Skeletal muscle tissue (tissue), 4 donors: Measurements from ENCODE around the gene PGP. TPM values are rescaled to one million over a fixed set of nuclear protein-coding genes. Genes with fewer than 3 reads are reported as not detected.

Experiments used
- H3K27ac ChIP-seq: one replicate; pipeline ENCODE4 v1.7.0; 2013; ENCODE audit warnings: mild to moderate bottlenecking, low read depth, low read length, inconsistent platforms
- H3K27me3 ChIP-seq, 3 donors: one replicate each; pipeline ENCODE4 v1.7.0; 2013; ENCODE audit warnings: low read length in 3 of 3; ENCODE audit not compliant: control insufficient read depth in 3 of 3, insufficient read depth in 3 of 3
- H3K36me3 ChIP-seq, 3 donors: one replicate each; pipeline ENCODE4 v1.7.0; 2013; ENCODE audit warnings: low read length in 3 of 3; ENCODE audit not compliant: control insufficient read depth in 3 of 3, insufficient read depth in 3 of 3
- H3K4me1 ChIP-seq, 3 donors: one replicate each; pipeline ENCODE4 v1.7.0; 2013; ENCODE audit warnings: low read length in 3 of 3, mild to moderate bottlenecking in 3 of 3; ENCODE audit not compliant: control insufficient read depth in 3 of 3, insufficient read depth in 3 of 3
- H3K4me3 ChIP-seq, 3 donors: one replicate each; pipeline ENCODE4 v1.7.0; 2013; ENCODE audit warnings: low read length in 3 of 3
- H3K9ac ChIP-seq, 3 donors: one replicate each; pipeline ENCODE4 v1.7.0; 2013; ENCODE audit warnings: low read length in 3 of 3, mild to moderate bottlenecking in 3 of 3, moderate library complexity in 2 of 3, low read depth in 1 of 3
- H3K9me3 ChIP-seq, 3 donors: one replicate each; pipeline ENCODE4 v1.7.0; 2013; ENCODE audit warnings: low read length in 3 of 3; ENCODE audit not compliant: control insufficient read depth in 3 of 3
- total RNA-seq: library from RNA; depleted of rRNA; stranded (reverse); fragments of >200 nt; gene quantifications from one replicate; pipeline ENCODE4 v1.2.3, GENCODE V29; 2014
- donor health status: Osteomylitis.

PGP gene
- total RNA-seq, 1 donor from 2014 or later = 9.9 TPM

DNA sequence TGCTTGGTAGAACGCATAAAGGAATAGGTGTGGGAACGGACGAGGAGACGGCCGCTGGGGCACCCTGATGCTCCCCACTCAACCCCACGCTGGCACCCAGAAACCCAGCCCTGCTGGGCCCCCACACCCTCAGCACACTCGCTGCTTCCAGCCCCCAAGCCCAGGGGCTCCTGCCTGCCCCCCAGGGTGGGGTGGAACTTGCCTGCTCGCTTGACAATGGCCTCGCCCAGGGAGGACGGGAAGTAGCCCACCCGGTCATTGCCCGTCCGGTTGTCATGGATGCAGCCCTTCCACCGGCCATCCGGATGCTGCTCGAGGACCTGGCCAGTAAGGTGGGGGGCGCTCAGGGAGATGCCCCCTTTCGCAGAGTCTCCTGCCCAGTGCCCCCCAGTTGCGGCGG, 28.1 kb downstream of the PGP start:
- Histone ChIP-seq H3K4me3 (no peak overlapping the region), H3K36me3 (no peaks in the 10 kb centered on the region), H3K27me3 (no peaks in the 10 kb centered on the region), H3K27ac (no peak overlapping the region), H3K9me3 (no peaks in the 10 kb centered on the region), H3K9ac (no peak overlapping the region), H3K4me1 (no peaks in the 10 kb centered on the region)

DNA sequence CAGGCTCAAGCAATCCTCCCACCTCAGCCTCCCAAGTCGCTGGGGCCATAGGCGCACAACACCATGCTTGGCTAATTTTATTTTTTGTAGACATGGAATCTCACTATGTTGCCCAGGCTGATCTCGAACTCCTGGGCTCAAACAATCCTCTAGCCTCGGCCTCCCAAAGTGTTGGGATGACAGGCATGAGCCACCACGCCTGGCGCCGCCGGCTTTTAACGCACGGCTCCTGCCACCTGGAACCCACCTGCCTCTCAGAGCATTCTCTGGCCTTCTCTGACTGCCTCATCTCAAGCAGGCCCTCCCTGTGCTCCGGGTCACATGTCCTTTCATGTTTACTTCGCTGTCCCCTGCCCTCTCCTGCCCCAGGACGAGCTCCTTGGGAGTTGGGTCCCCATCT, 28.6 kb downstream of the PGP start:
- no peaks in the 10 kb centered on the region for H3K4me1 ChIP-seq
- no peaks in the 10 kb centered on the region for H3K9me3 ChIP-seq
- H3K9ac ChIP-seq = no peak overlapping the region
- no peak overlapping the region for H3K4me3 ChIP-seq
- no peak overlapping the region for H3K27ac ChIP-seq
- H3K36me3 ChIP-seq = no peaks in the 10 kb centered on the region
- H3K27me3 ChIP-seq = no peaks in the 10 kb centered on the region

DNA sequence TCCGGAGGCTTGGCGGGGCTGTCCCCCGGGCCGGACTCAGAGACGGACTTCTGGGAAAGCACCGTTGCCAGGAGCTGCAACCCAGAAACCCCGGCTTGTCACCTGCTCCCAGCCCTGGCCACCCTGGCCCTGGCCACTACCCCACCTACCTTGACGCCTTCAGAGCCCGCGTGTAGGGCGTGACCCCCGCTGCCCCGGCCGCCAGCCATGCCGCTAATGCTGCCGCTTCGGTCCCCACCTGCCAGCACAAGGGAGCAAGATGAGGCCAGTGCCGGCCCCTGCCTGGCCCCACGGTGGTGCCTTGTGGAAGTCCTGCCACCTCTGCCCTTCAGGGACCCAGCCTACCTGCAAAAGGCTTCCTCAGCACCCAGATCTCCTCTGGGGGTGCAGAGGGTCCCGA, 29.7 kb downstream of the PGP start:
- no peak overlapping the region for H3K4me3 ChIP-seq
- H3K9me3 ChIP-seq = no peaks in the 10 kb centered on the region
- H3K27me3 ChIP-seq = no peaks in the 10 kb centered on the region
- H3K36me3 ChIP-seq = no peaks in the 10 kb centered on the region
- H3K4me1 ChIP-seq = no peaks in the 10 kb centered on the region
- no peak overlapping the region for H3K9ac ChIP-seq
- H3K27ac ChIP-seq = no peak overlapping the region

DNA sequence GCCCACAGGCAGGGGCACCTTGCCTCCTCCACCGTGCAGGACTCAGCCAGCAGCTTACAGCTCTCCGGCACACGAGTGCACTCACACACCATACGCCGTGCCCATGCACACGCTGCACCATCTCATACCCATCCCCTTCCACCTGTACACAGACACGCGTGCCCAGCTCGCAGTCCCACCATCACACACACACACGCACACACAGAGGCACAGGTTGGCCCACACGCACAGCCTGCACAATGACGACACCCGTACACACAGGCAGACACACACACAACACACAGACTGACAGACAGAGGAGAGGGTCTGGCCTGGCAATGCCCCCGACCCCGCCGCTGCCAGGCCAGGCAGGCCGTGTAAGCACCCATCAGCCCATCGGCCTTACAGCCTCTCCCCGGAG, 30.3 kb downstream of the PGP start:
- Histone ChIP-seq H3K9me3 (no peaks in the 10 kb centered on the region), H3K4me3 (no peak overlapping the region), H3K27ac (no peak overlapping the region), H3K36me3 (no peaks in the 10 kb centered on the region), H3K4me1 (no peaks in the 10 kb centered on the region), H3K9ac (no peak overlapping the region), H3K27me3 (no peaks in the 10 kb centered on the region)

DNA sequence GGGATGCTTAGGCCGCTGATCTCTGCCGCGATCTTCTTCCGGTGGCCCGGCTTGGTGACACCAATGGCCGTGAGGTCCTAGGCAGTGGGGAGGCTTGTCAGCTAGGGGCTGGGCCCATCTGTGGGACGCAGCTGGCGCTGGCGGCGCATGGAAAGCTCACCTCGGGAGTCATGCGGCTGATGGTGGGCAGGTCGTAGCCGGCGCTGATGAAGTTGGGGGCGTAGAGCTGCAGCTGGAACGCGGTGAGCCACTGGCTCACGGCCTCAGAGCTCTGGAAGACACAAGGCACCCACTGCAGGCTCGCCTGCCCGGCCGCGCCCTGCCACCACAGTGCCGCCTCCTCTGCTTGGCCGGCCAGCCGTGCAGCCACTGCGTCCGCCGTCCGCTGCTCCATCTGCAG, 31.0 kb downstream of the PGP start:
- Histone ChIP-seq H3K4me1 (no peaks in the 10 kb centered on the region), H3K4me3 (no peak overlapping the region), H3K27ac (no peak overlapping the region), H3K36me3 (no peaks in the 10 kb centered on the region), H3K9ac (no peak overlapping the region), H3K9me3 (no peaks in the 10 kb centered on the region), H3K27me3 (no peaks in the 10 kb centered on the region)

DNA sequence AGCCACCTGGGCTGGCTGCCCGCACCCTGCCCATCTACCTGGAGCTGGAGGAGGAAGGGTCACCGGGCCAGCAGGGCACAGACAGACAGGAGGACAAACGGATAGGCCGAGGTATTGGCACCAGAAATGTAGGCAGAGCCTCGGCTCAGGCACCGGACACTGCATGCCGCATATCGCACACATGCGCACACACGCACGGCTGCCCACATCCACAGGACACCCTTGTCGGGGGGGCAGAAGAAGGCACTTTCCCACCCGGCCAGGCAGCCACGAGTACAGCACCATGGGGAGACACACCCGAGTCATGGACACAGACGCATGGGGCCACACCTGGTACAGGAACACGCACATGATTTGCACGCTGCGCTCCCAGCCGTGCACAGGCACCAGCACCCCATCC, 32.7 kb downstream of the PGP start:
- H3K4me3 ChIP-seq = no peak overlapping the region
- H3K4me1 ChIP-seq = no peaks in the 10 kb centered on the region
- H3K27ac ChIP-seq = no peak overlapping the region
- H3K9ac ChIP-seq = no peak overlapping the region
- H3K9me3 ChIP-seq = no peaks in the 10 kb centered on the region
- H3K36me3 ChIP-seq = peaks cover under 1 to 5% (median 3%) of the 10 kb centered on the region in 3 donors
- H3K27me3 ChIP-seq = no peaks in the 10 kb centered on the region

DNA sequence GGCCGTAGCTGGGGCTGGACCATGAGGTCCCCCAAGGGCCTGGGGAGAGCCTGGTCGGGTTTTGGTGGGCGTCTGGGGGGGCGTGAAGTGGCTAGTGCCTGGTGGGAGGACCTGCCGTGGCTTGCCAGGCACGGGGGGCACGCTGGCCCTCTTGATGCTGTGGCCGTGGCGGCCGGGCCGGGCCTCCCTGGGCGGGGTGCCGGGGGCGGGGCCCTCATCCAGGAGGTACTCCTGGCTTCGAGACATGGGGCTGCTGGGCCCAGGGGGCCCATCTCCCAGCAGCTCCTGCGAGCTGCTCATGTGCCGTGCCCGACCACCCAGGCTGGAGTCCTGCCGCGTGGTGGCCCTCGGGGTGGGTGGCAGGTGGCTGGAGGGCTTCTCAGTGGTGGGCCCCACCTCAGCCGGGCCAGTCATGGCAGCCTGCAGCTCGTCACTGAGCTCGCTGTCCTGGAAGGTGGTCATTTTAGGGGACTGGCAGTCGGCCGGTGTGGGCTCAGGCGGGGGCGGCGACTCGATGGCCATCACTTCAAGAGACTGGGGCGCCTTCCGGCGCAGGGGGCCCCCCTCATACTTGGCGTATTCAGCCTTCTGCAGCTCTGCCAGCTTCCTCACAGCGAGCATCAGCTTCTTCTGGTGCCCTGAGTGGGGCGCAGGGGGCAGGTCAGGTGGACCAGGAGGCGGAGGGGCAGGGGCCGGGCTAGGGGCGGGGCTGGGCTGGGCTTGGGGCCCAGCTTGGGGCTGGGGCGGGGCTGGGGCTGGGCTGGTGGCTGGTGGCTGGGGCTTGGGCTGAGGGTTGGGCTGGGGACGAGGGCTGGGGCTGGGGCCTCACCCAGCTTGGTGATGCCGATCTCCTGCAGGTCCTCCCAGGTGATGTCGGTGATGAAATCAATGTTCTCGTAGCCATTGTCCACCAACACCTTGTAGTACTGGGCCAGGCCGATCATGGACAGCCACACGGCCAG, 33.4 kb downstream of the PGP start:
- Histone ChIP-seq H3K9ac (no peak overlapping the region), H3K27me3 (no peaks in the 10 kb centered on the region), H3K36me3 (peaks cover 6 to 9% (median 7%) of the 10 kb centered on the region in 3 donors), H3K27ac (no peak overlapping the region), H3K4me1 (no peaks in the 10 kb centered on the region), H3K9me3 (no peaks in the 10 kb centered on the region), H3K4me3 (no peak overlapping the region)

DNA sequence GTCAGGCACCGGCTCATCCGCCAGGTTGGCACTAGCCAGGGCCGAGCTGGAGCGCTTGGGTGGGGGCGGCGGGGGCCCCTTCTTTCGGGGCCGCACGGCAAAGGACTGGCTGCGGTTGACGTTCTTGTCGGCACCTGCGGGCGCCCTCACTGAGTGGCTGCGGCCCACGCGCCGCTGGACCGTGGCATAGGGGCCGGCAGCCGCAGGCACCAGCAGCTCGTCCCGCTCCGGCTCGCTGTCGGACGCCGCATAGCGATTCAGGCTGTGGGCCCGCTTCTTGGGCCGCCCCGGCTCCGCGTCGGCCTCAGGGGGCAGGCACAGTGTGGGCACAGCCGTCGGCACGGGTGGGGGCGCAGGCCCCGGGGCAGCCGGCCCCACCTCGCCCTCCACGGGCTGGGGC, 34.2 kb downstream of the PGP start:
- Histone ChIP-seq H3K9me3 (no peaks in the 10 kb centered on the region), H3K36me3 (peaks cover 13 to 17% (median 15%) of the 10 kb centered on the region in 3 donors), H3K4me3 (no peak overlapping the region), H3K9ac (no peak overlapping the region), H3K27ac (no peak overlapping the region), H3K27me3 (no peaks in the 10 kb centered on the region), H3K4me1 (no peaks in the 10 kb centered on the region)

DNA sequence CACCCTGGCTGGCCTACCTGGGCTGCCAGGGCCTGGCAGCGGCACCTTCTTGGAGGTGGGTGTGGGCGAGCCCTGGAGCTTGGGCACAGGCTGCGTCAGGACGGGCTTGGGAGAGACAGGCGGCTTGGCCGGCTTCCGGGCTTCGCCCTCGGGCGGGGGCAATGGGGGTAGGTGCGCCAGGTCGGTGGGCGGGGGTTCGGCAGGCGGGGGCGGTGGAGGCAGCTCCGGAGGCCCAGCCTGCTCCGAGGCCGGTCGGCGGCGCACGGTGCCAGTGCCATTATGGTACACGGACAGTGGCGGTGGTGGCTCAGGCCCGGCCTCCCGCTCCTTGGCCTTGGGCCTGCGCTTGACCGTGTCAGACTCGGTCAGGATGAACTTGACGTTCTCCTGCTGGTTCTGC, 35.1 kb downstream of the PGP start:
- no peak overlapping the region for H3K9ac ChIP-seq
- no peaks in the 10 kb centered on the region for H3K27me3 ChIP-seq
- peaks cover 22 to 26% (median 23%) of the 10 kb centered on the region in 3 donors for H3K36me3 ChIP-seq
- no peaks in the 10 kb centered on the region for H3K9me3 ChIP-seq
- H3K27ac ChIP-seq = no peak overlapping the region
- no peak overlapping the region for H3K4me3 ChIP-seq
- no peaks in the 10 kb centered on the region for H3K4me1 ChIP-seq

DNA sequence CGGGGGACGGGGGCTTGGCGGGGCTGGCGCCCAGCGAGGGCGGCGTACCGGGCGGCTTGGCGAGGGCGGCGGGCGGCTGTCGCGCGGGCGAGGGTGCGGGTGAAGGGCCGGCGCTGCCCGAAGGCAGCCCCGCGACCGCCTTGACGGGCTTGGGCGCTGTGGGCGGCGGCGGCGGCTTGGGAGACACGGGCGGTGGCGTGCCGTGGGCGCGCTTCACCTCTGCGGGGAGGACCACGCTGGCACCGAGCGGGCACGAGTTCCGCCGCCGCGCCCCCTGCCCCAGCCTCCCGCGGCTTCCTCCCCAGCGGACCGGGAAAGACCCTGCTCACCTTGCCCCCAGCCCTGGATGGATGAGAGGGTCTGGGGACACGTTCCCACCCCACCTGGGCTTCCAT, 35.5 kb downstream of the PGP start:
- Histone ChIP-seq H3K36me3 (peaks cover 26 to 30% (median 28%) of the 10 kb centered on the region in 3 donors), H3K9ac (no peak overlapping the region), H3K4me3 (no peak overlapping the region), H3K9me3 (no peaks in the 10 kb centered on the region), H3K27ac (no peak overlapping the region), H3K4me1 (no peaks in the 10 kb centered on the region), H3K27me3 (no peaks in the 10 kb centered on the region)
